RCC 7860 (cell line): Measurements from ENCODE around the gene SLC25A21.
"Not testable (repeated sequence)": the region's sequence is repeated elsewhere in the genome, so short reads cannot be mapped to it uniquely, and the experiment has no call there.

ENCODE experiments used
- DNase-seq: peaks from one replicate; pipeline ENCODE4 v3.0.0-alpha.2; 2015; ENCODE audit warnings: low spot score
- FAIRE-seq: peaks from 2 replicates; lab custom pipeline; 2012; peaks lifted over from hg19 to GRCh38; lab: Jason Lieb, UNC

SLC25A21 gene

DNA sequence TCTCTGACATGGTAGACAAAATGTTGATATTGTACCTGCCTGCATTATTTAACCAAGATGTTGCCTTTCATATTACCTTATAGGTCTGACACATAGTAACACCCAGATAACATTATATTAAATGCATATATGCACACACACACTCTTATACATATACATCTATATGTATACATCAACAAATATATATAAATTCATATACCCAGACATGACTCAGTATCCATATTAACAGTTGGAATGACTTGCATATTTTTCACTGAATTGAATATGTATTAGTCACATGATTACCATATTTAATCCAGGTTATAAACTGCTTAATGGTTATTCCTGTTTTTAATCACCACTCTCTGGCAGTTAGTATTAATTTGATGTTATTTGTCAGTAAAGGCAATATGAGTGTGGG lies 425.5 kb downstream of the SLC25A21 start:
- FAIRE-seq (no peak), DNase-seq (no peak)

- no peak for FAIRE-seq
- DNase-seq: no peak
Measured at GRCh38 chr14:36741858-36742257, 430.5 kb downstream of the SLC25A21 start.

DNA sequence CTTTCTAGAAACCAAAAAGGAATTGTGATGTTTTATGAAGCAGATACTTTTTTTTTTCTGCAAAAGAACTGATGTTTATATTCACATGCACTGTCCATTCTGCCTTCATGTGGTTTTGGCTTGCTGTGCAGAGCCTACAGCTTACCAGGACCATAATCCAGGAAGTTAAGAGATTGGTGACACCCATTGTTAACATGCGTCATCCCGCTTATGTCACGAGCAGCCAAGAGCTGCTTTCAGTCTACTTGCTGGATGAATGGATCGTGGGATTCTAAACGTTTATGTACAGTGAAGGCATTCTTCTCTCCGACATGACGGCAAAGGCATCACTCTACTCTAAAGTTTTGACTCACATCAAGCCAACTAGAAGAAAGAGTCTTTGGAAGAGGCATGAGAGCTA lies 434.1 kb downstream of the SLC25A21 start:
- FAIRE-seq: no peak
- DNase-seq: no peak

GRCh38 chr14:36726128-36726527 lies 446.3 kb downstream of the SLC25A21 start:
- no peak for DNase-seq
- no peak for FAIRE-seq

DNA sequence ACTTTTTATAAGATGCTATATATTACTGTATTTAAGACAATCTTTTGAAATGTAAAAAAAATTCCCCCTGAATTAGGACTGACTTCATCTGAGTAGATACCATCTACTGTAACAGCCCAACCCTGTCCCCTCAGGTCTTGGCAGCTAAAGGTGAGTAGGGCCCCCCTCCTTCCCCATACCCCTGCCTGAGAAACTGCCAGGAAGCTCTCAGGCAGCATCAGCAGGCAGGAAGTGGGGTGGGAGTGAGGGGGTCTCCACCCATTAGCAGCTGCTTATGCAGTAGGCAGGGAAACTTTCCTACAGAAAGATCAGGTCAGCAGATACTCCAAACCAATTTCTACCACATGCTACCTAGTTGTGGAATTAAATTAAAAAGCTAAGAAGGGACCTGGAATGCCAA lies 448.2 kb downstream of the SLC25A21 start:
- FAIRE-seq (no peak), DNase-seq (no peak)

DNA sequence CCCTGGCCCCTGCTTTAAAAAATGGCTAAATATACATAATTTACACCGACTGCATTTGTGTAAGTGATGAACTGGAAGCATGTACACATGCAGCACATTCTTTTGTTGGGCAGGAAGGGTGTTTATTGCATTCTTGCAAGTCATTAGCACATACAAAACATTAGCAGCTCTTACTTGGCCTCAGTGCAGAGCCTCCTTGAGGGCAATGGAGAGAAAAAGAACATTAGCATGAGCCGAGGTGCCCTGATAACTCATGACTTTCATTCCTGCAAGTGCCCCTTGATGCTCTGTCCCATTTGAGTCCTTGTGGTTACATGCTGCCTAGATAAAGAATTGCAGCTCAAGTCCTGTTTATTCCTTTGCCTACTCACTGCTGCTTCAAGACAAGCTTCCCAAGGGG lies 448.9 kb downstream of the SLC25A21 start:
- DNase-seq (no peak), FAIRE-seq (no peak)

- DNase-seq (no peak), FAIRE-seq (no peak)
Measured at GRCh38 chr14:36721877-36722276, 450.5 kb downstream of the SLC25A21 start.

- FAIRE-seq: no peak
Measured at GRCh38 chr14:36720657-36721056, 451.7 kb downstream of the SLC25A21 start.

GRCh38 chr14:36719823-36720222 lies 452.6 kb downstream of the SLC25A21 start:
- FAIRE-seq: no peak

More at GRCh38 chr14:36720657-36721056, 451.7 kb downstream of the SLC25A21 start:
- DNase-seq: no peak

DNA sequence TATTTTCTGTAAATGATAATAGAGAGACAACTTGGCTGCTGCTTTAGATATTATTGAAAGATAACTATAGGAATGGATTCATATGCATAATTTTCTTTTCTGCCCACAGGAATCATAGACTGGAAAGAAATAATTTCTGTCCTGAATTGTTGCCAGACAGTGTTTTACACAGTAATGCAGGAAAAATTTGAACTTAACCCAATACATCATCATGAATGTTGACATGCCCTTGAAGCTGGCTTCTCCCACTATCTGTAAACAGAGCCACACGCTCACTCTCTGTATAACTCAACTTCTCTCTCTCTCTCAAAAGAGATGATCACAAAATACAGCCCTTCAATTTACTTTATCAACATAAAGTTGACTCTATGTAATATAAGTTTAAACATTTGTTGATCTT lies 454.2 kb downstream of the SLC25A21 start:
- DNase-seq (no peak), FAIRE-seq (no peak)

More at GRCh38 chr14:36719823-36720222, 452.6 kb downstream of the SLC25A21 start:
- no peak for DNase-seq

- DNase-seq: no peak
- no peak for FAIRE-seq
Measured at GRCh38 chr14:36717363-36717762, 455.0 kb downstream of the SLC25A21 start.

DNA sequence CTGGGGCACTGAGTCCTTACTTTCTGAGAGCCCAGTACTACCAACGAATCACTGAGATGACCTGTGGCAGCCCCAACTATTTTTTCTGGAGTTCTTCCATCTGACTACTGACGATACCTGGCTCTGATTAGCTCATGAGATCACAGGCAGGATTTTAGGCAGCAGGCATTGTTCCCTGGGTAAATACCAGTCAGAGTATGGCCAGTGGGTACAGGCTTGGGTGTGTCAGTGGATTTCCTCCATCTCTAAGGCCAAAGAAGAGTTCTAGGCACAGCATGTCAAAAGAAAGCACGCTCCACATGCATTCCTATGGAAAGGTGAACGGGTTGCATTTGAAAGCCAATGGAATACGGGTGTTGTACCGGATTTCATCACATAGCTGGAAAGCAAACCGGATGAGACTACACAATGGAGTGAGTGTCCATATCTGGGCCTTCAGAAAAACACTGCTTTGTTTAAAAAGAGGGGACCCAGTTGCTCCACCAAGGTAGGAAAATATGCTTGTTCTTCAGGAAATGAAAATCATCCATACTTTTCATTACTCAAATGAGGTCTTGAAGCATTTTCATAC lies 455.7 kb downstream of the SLC25A21 start:
- FAIRE-seq: no peak
- no peak for DNase-seq

DNA sequence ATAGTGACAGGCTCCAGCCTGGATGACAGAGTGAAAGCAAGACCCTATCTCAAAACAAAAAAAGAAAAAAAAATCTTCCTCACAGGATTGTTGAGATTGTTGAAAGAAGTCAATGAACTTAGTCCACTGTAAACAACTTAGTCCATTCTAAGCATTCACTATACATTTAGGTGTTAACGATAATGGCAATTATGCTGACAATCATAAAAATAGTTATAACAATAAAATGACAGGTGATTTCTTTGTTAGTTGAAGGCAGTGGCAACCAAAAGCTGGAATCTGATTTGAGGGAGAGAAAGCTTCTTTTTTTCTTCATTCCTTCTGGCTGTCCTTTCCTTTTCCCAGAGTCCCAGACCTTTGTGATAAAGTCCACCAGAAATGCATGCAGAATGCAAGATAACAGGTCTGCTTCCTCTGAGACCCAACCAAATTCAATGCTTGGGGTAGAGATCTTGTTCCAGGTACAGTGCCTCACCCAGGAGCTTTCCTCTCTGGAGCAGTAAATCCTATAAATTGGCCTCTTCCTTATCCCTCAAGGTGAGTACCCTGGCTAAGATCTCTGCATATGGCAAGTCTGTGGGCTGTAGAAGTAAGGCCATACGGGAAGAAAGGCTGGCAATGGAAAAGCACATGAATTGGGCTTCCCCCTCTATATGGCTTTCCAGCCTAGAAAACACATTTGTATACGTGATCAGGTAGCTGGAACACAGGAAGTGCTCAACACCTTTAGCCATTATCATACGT lies 458.3 kb downstream of the SLC25A21 start:
- no peak for FAIRE-seq
- DNase-seq: no peak

DNA sequence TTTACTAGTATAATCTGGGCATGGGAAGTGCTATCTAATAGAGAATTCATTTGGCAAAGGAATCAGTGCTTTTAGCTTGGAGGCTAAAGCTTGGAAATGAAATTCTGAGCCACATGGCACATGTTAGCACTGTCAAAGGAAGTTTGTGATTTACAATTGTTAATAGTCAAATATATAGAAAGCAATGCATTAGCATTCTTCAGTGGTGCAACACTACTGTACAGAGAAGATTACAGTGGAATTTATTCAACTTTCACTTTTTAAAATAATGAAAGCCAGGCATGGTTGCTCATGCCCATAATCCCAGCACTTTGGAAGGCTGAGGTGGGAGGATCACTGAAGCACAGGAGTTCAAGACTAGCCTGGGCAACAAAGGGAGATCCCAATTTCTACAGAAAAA lies 464.8 kb downstream of the SLC25A21 start:
- FAIRE-seq (no peak), DNase-seq (no peak)

- FAIRE-seq (no peak), DNase-seq (no peak)
Measured at GRCh38 chr14:36702474-36702873, 469.9 kb downstream of the SLC25A21 start.

- DNase-seq: no peak
- FAIRE-seq: no peak
Measured at GRCh38 chr14:36701132-36701531, 471.3 kb downstream of the SLC25A21 start.

GRCh38 chr14:36700651-36701050 lies 471.8 kb downstream of the SLC25A21 start:
- no peak for FAIRE-seq
- no peak for DNase-seq

- not testable (repeated sequence) for DNase-seq, FAIRE-seq
Measured at GRCh38 chr14:36699420-36699819, 473.0 kb downstream of the SLC25A21 start.

GRCh38 chr14:36690311-36691040 lies 481.9 kb downstream of the SLC25A21 start:
- DNase-seq (no peak), FAIRE-seq (no peak)

DNA sequence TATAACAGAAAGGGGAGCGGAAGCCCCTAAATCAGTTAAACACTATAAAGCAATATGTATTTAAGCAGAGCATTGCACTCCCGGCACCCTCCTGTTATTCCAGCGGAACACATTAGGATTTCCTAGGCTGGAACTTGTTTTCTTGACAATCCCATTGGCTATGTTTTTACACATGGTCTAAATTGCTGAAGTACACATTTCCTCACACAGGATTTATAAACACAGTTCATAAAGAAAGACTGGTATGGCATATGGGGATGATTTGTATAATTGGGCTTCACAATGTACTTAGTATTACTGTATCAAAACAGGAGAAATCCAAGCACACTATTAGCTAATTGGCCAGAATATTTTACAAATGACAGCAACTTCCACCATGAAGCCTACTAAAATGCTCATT lies 487.5 kb downstream of the SLC25A21 start:
- no peak for FAIRE-seq
- no peak for DNase-seq

GRCh38 chr14:36683083-36683724 lies 489.2 kb downstream of the SLC25A21 start:
- FAIRE-seq (no peak), DNase-seq (no peak)
